NCI-H345 (cell line): ENCODE results near the gene SLC36A3.
"Not testable (repeated sequence)": the region's sequence is repeated elsewhere in the genome, so short reads cannot be mapped to it uniquely, and the experiment has no call there.

ENCODE experiments used
- DNase-seq: peaks from one replicate; lab custom pipeline; 2025; lab: John Stamatoyannopoulos, UW

SLC36A3 gene

DNA sequence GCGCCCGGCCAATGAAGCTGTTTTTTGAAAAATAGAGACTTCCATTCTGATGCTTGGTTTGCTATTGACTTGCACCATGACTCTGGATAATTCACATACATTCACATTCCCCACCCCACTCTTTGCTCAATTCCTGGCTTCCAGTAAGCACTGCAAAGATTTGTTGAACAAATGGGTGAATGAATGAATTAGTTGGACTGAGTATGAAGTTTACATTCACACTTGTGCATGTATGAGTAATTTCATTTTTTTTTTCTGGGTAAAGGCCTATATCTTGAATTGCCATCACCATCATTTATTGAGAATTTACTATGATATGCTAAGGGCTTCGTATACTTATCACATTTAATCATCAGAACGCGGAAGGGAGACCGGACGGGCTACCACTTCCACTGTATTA is 65.9 kb downstream of the SLC36A3 start:
- no peak for DNase-seq

- DNase-seq, result no peak
Measured at GRCh38 chr5:151236888-151237287, 66.7 kb downstream of the SLC36A3 start.

DNA sequence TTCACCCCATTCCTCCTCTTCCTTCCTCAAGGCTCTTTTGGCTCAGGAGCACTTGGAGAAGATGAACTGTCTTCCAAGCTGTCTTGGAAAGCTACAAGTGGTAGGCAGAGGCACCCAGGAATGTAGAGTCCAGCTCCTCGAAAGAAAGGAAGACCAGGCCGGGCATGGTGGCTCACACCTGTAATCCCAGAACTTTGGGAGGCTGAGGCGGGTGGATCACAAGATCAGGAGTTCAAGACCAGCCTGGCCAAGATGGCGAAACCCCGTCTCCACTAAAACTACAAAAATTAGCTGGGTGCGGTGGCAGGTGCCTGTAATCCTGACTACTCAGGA is 68.4 kb downstream of the SLC36A3 start:
- DNase-seq, result not testable (repeated sequence)

GRCh38 chr5:151234476-151235238 is 68.9 kb downstream of the SLC36A3 start:
- DNase-seq, result no peak

GRCh38 chr5:151233616-151234085 is 69.9 kb downstream of the SLC36A3 start:
- DNase-seq, result no peak

DNA sequence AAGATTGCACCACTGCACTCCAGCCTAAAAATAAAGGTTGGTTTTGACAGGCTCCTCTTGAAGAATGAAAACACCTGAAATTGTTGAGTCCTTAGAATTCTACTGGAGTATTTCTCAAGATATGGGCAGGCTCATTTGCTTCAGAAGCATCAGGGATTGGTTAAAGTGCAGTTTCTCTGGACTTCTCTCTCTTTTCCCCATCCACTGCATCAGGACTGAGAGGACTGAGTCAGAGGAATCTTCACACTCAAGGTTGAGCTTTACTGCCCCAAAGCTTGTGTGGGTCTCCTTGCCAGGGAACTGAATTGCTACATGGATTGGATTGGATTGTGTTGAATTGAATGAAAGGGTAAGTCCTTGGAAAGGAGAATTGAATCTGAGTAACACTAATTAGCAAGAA is 72.2 kb downstream of the SLC36A3 start:
- DNase-seq, result no peak

GRCh38 chr5:151230048-151230680 is 73.4 kb downstream of the SLC36A3 start:
- DNase-seq, result no peak

DNA sequence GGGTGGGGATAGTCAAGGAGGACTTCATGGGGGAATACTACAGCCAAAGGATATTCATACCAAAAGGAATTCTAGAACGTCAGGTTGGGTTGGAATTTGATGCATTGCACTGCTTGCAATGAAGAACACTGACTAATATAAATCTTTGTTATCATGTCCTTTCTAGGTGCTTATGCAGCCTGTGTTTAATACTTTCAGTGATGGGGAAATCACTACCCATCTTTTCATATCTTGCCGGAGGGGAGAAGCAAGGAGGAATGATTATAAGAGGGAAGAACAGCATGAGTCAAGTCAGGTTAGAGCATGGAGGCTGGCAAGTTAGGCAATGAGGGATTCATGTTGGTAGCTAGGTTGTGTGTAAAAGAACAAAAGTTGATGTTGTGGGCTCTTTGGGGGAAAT is 74.6 kb downstream of the SLC36A3 start:
- DNase-seq, result no peak

- no peak for DNase-seq
Measured at GRCh38 chr5:151227918-151228447, 75.6 kb downstream of the SLC36A3 start.
